NCI-H526 (cell line): ENCODE results near the gene RHOG.
A peak's percentile ranks its signal among the peaks of the same experiment; 100 is the strongest.

Experiments used
- DNase-seq, 2 experiments: peaks; one replicate each; lab custom pipeline; 2025; lab: John Stamatoyannopoulos, UW

Gene RHOG

GRCh38 chr11:3859373-3859881 is 18.7 kb upstream of the RHOG start:
- DNase-seq, result no peak

- no peak for DNase-seq
These were observed 16.9 kb upstream of the RHOG start for GRCh38 chr11:3857628-3858027.

GRCh38 chr11:3856856-3857553 is 16.2 kb upstream of the RHOG start:
- DNase-seq, result no peak

GRCh38 chr11:3855808-3856491 is 15.2 kb upstream of the RHOG start:
- peak in 1 of 2 experiments; percentile 74 for DNase-seq

GRCh38 chr11:3854977-3855807 is 14.4 kb upstream of the RHOG start, which contains the start of gene STIM1:
Gene STIM1 (plus strand): TSS chr11:3855664. CDS start chr11:3856271, 607 bp downstream.
- peak; percentile 86 to 97 for DNase-seq

GRCh38 chr11:3854660-3854976 is 13.9 kb upstream of the RHOG start:
- DNase-seq, result no peak

DNA sequence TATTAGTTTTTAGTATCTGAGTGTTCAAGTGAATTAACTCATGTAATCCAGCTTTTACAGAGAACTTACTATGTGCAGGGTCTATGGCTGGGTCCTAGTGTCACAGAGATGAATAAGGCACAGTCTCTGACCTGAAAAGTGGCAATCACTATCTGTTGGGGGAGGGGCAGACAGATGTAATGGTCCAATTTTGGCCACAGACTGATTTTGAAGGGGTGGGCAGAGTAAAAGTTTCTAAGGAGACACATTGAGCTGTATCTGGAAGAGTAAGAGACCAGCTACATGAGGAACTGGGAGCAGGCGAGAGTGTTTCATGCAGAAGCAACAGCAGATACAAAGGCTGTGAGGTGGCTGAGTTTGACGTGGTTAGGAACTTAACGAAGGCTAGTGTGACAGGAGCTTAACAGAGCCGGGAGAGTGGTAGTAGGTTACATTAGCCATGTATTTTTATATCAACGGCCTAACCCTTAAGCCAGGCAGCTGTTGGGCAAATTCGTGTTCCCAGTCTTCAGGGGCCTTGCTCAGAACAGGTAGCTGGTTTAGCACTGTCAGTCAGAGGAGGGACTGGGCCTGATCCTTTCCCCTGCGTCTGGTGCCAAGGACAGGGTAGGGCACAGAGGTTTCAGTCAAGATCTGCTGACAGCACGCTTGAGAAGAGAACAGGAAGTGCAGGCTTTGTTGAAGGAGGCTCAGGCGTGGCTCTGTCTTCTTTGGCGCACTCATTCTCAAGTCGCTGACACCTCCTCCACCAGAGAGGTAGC is 13.3 kb upstream of the RHOG start:
- DNase-seq, result no peak

DNA sequence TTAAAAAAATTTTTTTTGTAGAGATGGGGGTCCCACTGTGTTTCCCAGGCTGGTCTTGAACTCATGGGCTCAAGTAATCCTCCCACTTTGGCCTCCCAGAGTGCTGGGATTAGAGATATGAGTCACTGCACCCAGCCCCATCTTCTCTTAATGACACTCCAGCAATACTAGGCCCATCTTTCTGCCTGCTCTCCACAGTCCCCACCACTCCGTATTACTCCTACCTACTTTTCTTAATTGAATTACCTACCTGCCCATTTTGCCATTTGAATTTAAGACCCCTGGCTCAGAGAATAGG is 12.7 kb upstream of the RHOG start:
- DNase-seq, result no peak

DNA sequence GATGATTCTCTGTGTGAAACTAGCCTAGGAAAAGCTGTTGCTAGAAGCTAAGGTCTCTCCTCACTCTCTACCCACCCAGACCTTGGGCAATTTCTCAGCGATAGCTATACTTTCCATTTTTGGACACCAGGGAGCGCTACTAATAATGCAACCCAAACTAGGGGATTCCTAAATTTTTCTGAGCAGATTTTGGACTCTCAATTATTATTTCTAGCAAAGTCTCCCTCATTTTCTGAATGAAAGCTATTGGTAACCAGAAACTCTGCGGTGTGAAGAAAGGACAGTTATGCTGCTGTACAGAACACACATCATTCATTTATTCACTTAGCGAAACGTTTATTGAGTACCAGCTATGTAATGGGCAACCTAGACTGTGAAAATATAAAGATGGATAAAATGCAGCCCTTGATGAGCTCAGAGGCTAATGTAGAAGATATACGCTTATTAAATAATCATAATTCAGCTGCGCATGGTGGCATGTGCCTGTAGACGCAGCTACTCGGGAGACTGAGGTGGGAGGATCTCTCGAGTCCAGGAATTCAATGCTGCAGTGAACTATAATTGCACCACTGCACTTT is 8.6 kb upstream of the RHOG start:
- DNase-seq, result peak in 1 of 2 experiments; percentile 71

DNA sequence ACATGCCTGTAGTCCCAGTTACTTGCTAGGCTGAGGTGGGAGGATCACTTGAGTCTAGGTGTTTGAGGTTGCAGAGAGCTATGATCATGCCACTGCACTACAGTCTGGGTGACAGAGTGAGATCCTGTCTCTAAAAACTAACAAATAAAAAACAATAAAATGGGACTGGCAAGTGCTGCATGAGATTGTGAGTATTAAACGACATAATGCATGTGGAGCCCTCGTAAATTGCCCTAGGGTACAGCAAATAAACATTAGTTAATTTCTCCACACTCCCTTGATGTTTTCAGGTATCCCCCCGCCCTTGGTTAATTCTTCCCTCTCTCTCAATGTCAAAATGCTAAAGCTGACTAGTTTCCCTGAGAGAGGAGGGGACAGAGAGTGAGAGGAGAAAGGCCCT is 4.9 kb upstream of the RHOG start:
- DNase-seq, result no peak

DNA sequence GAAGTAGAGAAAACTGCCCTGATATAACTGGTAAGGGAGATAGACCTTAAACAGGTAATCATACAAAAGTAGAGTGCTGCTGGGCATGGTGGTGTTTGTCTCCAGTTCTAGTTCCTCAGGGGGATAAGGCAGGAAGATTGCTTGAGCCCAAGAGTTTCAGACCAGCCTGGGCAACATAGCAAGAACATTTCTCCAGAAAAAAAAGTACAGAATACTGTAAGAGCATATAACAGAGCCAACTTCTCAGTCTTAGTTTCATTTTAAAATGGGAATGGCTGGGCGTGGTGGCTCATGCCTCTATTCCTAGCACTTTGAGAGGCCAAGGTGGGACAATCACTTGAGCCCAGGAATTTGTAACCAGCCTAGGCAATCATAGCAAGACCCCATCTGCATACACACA is 4.5 kb upstream of the RHOG start:
- no peak for DNase-seq

DNA sequence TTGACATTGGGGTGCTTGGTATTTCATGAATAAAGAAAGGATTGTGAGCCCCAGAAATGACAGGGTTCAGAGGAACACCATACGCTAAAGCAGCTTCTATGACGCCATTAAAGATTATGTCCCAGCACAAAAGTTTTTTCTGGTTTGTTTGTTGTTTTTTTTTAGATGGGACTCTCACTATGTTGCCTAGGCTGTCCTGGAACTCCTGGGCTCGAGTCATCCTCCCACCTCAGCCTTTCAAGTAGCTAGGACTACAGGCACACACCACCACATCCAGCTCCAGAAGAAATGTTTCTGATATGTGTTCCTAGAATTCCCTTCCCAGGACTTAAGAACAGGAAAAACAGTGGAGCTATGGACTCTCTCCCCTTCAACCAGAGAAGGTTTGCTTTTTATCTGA is 2.6 kb upstream of the RHOG start:
- no peak for DNase-seq

DNA sequence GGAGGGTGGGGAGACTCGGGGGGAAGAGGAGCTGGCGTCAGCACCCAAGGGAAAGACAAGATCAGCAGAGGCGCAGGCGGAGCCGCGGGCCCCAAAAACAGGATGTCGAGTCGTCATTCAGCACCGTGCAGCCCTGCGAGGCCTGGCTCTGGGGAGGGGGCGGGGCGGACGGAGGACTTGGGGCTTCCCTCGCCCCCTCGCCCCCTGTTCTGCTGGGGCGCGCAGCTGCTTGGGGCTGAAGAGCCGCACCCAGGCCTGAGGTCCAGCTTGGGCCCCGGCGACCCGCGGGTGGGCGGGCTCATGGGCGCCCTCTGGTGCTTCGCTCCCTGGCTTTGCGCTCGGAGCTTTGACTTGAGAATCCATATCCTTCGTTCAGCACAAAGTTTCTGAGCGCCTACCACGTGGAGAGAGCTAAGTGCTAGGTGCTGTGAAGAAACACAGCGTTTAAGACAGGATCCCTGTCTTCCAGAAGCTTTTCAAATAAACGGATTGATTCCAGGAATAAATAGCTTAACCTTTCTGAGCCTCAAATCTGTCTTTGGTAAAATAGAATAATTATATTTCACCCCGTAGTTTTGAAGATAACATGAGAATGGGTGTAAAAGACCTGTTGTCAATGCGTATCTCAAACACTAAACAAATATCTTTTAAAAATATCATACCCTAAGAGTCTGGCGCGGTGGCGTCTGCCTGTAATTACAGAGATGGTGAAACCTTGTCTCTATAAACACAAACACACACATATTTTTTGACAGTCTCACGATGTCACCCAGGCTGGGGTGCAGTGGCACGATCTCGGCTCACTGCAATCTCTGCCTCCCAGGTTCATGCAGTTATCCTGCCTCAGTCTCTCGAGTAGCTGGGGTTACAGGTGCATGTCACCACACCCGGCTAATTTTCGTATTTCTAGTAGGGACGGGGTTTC is 929 bp upstream of the RHOG start:
- peak; percentile 74 to 94 for DNase-seq

DNA sequence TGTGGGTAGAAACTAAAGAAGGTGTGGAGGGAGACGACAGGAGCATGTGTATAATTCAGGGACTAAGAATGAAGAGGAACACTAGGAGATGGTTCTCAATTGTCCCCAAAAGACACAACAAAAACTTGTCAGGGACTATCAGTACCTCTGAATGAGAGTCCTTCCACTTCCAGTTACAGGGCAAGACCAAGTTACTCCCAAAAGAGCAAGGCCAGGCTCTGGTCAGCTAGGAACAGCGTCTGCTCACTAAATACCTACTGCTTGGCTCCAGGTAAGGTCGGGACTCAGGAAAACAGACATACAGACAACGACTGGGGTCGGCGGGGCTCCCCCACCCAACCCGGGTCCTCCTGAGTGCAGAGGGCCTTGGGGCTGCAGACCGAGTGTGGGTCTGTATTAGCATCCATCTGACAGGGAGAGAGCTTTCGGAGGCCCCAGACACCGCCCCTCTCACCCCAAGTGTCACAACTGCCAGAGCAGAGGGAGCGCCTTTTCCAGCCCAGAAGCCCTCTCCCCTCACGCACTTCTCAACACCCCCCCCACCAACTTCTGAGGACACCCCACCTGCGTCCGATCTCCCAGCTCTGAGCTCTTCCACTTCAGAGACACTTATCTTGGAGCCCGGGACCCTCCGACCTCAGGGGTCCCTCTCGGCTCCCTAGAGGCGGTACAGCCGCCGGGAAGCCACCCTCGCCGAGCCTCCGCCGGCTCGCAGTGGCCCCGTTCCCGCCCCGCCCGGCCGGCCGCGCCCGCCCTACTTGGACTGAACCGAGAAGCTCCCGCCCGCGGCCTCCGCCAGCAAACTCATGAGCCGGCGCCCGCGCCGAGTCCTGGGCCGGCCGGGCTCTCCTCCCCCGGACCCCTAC is 522 bp downstream of the RHOG start:
- peak; percentile 27 to 94 for DNase-seq

DNA sequence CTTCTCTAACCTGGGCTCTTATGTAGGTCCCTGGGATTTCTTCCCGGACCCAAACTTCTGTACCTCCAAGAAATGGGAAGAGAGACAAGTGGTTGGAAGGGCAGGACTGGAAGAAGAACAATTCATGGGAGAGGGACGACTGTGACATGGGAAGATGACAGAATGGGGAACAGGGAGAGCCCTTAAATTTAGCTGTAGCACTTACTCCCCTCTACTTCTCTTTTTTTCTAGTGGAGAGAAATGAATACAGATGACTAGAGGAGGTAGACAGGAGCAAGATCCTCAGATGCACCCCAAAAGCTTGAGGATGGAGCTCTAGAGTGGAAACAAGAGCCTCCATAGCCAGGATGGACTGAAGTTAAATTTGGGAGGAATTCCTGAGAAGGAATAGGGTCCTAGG is 2.3 kb downstream of the RHOG start:
- no peak for DNase-seq

DNA sequence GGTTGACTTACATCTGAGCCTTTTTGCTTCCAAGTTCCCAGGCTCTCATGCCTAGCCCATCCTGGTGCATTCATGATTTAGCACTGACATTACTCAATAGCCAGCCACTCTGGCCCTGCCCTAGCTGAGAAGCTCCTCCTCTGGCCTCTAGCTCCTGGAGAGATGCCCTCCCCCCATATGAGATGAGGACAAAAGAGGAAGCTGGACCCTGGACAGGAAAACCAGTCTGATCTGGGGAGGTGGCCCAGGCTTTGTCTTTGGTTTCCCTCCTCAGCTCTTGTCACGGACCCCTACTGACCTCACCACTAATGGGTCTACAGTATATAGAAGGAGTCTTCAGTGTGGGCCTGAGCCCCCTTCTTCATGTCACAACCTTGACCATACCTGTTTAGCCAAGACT is 3.0 kb downstream of the RHOG start:
- no peak for DNase-seq

- DNase-seq, result no peak
These were observed 3.9 kb downstream of the RHOG start for GRCh38 chr11:3836903-3837302.

DNA sequence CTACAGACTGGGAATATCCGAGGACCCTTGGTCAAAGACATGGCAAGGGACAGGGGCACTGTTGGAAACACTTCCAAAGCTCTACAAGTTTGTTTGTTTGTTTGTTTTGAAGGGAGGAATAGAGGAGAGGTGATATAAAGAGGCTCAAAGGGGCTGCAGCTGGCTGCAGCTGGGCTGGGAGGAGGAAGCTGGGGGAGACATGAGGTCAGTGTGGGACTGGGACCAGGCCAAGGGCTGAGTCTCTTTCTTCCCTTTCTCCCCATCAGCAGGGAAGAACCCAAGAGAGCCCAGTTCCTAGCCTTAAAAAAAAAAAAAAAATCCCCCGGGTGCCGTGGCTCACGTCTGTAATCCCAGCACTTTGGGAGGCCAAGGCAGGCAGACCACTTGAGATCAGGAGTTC is 5.0 kb downstream of the RHOG start:
- no peak for DNase-seq

DNA sequence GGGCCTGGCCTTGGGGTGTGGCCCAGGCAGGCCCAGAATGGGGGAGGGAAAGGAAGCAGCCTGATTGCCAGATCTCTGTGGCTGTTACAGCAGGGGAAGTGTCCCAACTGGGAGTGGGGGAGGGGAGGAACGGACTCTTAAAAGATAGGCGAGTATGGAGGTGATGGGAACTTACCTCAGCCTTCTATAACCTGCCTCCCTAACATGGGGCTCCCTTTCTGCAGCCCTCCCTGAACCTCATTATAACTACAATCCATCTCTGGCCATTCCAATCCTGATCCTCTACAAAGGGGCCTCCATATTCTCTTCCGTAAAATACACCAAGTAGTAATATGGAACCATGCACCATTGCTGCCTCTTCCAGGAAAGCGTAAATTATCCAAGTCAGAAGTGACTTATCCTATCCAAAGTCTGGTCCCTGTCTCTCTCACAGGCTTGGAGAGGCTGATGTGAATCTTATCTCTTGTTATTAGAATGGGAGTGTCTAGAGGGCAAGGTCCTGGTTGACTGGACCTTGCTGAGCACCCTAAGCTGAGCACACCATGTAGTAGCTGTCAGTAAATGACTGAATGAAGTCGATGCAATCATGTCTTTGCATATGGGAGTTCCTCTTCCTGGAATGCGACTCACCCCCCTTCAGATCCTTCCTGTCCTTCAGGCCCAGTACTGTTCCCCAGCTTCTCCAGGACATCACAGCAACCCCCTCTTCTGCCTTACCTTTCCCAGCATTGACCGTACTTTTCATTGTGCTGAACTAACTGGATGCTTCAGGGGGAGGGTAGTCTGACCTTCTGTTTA is 5.9 kb downstream of the RHOG start:
- no peak for DNase-seq
